Upper lobe of left lung (tissue), 4 donors: ENCODE data around the gene BICDL2.

ENCODE experiments used
- EP300 ChIP-seq, 4 donors: sonication (generic); formaldehyde crosslinking; IDR thresholded peaks; one replicate each; pipeline ENCODE4 v1.5.1; 2017; ENCODE audit warnings: antibody characterized with exemption in 4 of 4, control low read depth in 2 of 4
- POLR2A ChIP-seq, 4 donors: fragments of 450-650 bp; IDR thresholded peaks; one replicate each; pipeline ENCODE4 v1.5.1; 2016 to 2017; ENCODE audit warnings: antibody characterized with exemption in 4 of 4, mild to moderate bottlenecking in 2 of 4

GRCh38 chr16:3065742-3066439, 29.1 kb upstream of the BICDL2 start:
- TF ChIP-seq POLR2A (IDR thresholded peaks at IDR 0.05) (no peak), EP300 (IDR thresholded peaks at IDR 0.05) (no peak)
